H9 (cell line): ENCODE data around the gene APBA2. TPM values are rescaled to one million over a fixed set of nuclear protein-coding genes. Genes with fewer than 3 reads are reported as not detected.

Experiments used
- DNase-seq: peaks from one replicate; pipeline ENCODE4 v3.0.0-alpha.2; 2017
- H2AFZ ChIP-seq: one replicate; pipeline ENCODE4 v1.6.1; 2013; ENCODE audit warnings: mild to moderate bottlenecking, low read length, control low read depth, moderate library complexity
- H2AK5ac ChIP-seq: 2 replicates; pipeline ENCODE4 v1.6.1; 2013; ENCODE audit warnings: low read length, control low read depth, mixed read lengths; ENCODE audit not compliant: insufficient read length
- H2BK120ac ChIP-seq: one replicate; pipeline ENCODE4 v1.6.1; 2013; ENCODE audit warnings: low read depth, mild to moderate bottlenecking, low read length, control low read depth, inconsistent platforms; ENCODE audit not compliant: poor library complexity, severe bottlenecking
- H2BK12ac ChIP-seq: 2 replicates; pipeline ENCODE4 v1.6.1; 2013; ENCODE audit warnings: low read length, control low read depth, mixed read lengths, low read depth; ENCODE audit not compliant: insufficient read length
- H2BK15ac ChIP-seq: 2 replicates; pipeline ENCODE4 v1.6.1; 2013; ENCODE audit warnings: low read depth, low read length, control low read depth
- H2BK20ac ChIP-seq: one replicate; pipeline ENCODE4 v1.6.1; 2013; ENCODE audit warnings: low read depth, mild to moderate bottlenecking, low read length, control low read depth, inconsistent platforms; ENCODE audit not compliant: poor library complexity, severe bottlenecking
- H2BK5ac ChIP-seq: 2 replicates; pipeline ENCODE4 v1.6.1; 2013; ENCODE audit warnings: low read length, control low read depth, mixed read lengths; ENCODE audit not compliant: insufficient read length
- H3K14ac ChIP-seq: 2 replicates; pipeline ENCODE4 v1.6.1; 2013; ENCODE audit warnings: low read length, control low read depth; ENCODE audit not compliant: insufficient read depth
- H3K18ac ChIP-seq: 2 replicates; pipeline ENCODE4 v1.6.1; 2013; ENCODE audit warnings: low read depth, mild to moderate bottlenecking, mixed read lengths, low read length, control low read depth; ENCODE audit not compliant: insufficient read length
- H3K23ac ChIP-seq: 2 replicates; pipeline ENCODE4 v1.6.1; 2013; ENCODE audit warnings: low read length, control low read depth, mixed read lengths, low read depth; ENCODE audit not compliant: insufficient read length
- H3K23me2 ChIP-seq: 2 replicates; pipeline ENCODE4 v1.6.1; 2013; ENCODE audit warnings: low read depth, mild to moderate bottlenecking, mixed read lengths, low read length, control low read depth; ENCODE audit not compliant: insufficient read length, poor library complexity, severe bottlenecking
- H3K27ac ChIP-seq: 2 replicates; pipeline ENCODE4 v1.5.1; 2013; ENCODE audit warnings: low read length, control low read depth, mixed read lengths, low read depth; ENCODE audit not compliant: insufficient read length
- H3K27me3 ChIP-seq: 2 replicates; pipeline ENCODE4 v1.6.1; 2013; ENCODE audit warnings: low read length, control low read depth, inconsistent platforms; ENCODE audit not compliant: insufficient read depth
- H3K4ac ChIP-seq: 2 replicates; pipeline ENCODE4 v1.6.1; 2013; ENCODE audit warnings: low read depth, mild to moderate bottlenecking, control low read depth, inconsistent platforms, low read length, moderate library complexity
- H3K4me1 ChIP-seq: 2 replicates; pipeline ENCODE4 v1.6.1; 2013; ENCODE audit warnings: low read length, control low read depth, inconsistent platforms; ENCODE audit not compliant: insufficient read depth
- H3K4me2 ChIP-seq: 2 replicates; pipeline ENCODE4 v1.6.1; 2013; ENCODE audit warnings: low read length, control low read depth, mixed read lengths; ENCODE audit not compliant: insufficient read length, insufficient read depth
- H3K56ac ChIP-seq: 2 replicates; pipeline ENCODE4 v1.6.1; 2013; ENCODE audit warnings: low read depth, mild to moderate bottlenecking, mixed read lengths, low read length, control low read depth; ENCODE audit not compliant: insufficient read length
- H3K79me1 ChIP-seq: 2 replicates; pipeline ENCODE4 v1.6.1; 2013; ENCODE audit warnings: low read depth, mild to moderate bottlenecking, moderate library complexity, low read length, control low read depth, inconsistent platforms; ENCODE audit not compliant: insufficient read depth, poor library complexity, severe bottlenecking
- H3K79me2 ChIP-seq: 2 replicates; pipeline ENCODE4 v1.6.1; 2013; ENCODE audit warnings: low read length, control low read depth, inconsistent platforms; ENCODE audit not compliant: insufficient read depth
- H3K9ac ChIP-seq: 2 replicates; pipeline ENCODE4 v1.6.1; 2013; ENCODE audit warnings: low read length, control low read depth, mixed read lengths; ENCODE audit not compliant: insufficient read length; ENCODE audit errors: extremely low read depth
- H3K9me3 ChIP-seq: one replicate; pipeline ENCODE4 v1.6.1; 2013; ENCODE audit warnings: low read depth, low read length, inconsistent platforms; ENCODE audit not compliant: control insufficient read depth
- H3T11ph ChIP-seq: one replicate; pipeline ENCODE4 v1.6.1; 2013; ENCODE audit warnings: mild to moderate bottlenecking, low read length, control low read depth, inconsistent platforms
- H4K20me1 ChIP-seq: one replicate; pipeline ENCODE4 v1.6.1; 2013; ENCODE audit not compliant: control insufficient read depth, insufficient read length, insufficient read depth
- H4K5ac ChIP-seq: 2 replicates; pipeline ENCODE4 v1.6.1; 2013; ENCODE audit warnings: low read depth, mild to moderate bottlenecking, mixed read lengths, low read length, control low read depth; ENCODE audit not compliant: insufficient read length
- H4K8ac ChIP-seq: replicated peaks from 2 replicates; pipeline ENCODE4 v1.6.1; 2013; ENCODE audit warnings: low read length, control low read depth, mixed read lengths, low read depth; ENCODE audit not compliant: insufficient read length
- H4K91ac ChIP-seq: 2 replicates; pipeline ENCODE4 v1.6.1; 2013; ENCODE audit warnings: low read depth, mild to moderate bottlenecking, moderate library complexity, mixed read lengths, low read length, control low read depth; ENCODE audit not compliant: insufficient read length
- H3K27ac Mint-ChIP-seq, 3 experiments: 2 replicates in 2 of 3; 3 replicates in 1 of 3; pipeline ENCODE4 v1.8.0; 2020 to 2021; ENCODE audit warnings: mixed read lengths in 3 of 3, mild to moderate bottlenecking in 1 of 3, moderate library complexity in 1 of 3
- H3K27me3 Mint-ChIP-seq: 2 replicates; pipeline ENCODE4 v1.8.0; 2021; ENCODE audit warnings: low read depth, mild to moderate bottlenecking, moderate library complexity, mixed read lengths
- H3K36me3 Mint-ChIP-seq, 3 experiments: 2 replicates in 2 of 3; 3 replicates in 1 of 3; pipeline ENCODE4 v1.8.0; 2020 to 2021; ENCODE audit warnings: low read depth in 3 of 3, mixed read lengths in 3 of 3; ENCODE audit not compliant: insufficient read depth in 1 of 3
- H3K4me1 Mint-ChIP-seq, 2 experiments: 2 replicates each; pipeline ENCODE4 v1.8.0; 2020; ENCODE audit warnings: mixed read lengths in 2 of 2
- H3K4me3 Mint-ChIP-seq, 2 experiments: 2 replicates in 1 of 2; 3 replicates in 1 of 2; pipeline ENCODE4 v1.8.0; 2020 to 2021; ENCODE audit warnings: mild to moderate bottlenecking in 2 of 2, mixed read lengths in 2 of 2, moderate library complexity in 1 of 2
- H3K9me3 Mint-ChIP-seq, 2 experiments: 2 replicates in 1 of 2; 3 replicates in 1 of 2; pipeline ENCODE4 v1.8.0; 2020; ENCODE audit warnings: mild to moderate bottlenecking in 2 of 2, mixed read lengths in 2 of 2, moderate library complexity in 1 of 2
- CTCF ChIP-seq: fragments of 200-600 bp; sonication (generic); conservative IDR thresholded peaks from 3 replicates; pipeline ENCODE4 v1.8.0; 2021; ENCODE audit warnings: antibody characterized with exemption, mild to moderate bottlenecking
- WGBS: extraction: QIAGEN DNeasy Blood & Tissue Kit; methylation state at CpG from one replicate; pipeline ENCODE4 v1.1.7; 2013; ENCODE audit warnings: missing lambda C conversion rate, low lambda C conversion rate, mixed read lengths; ENCODE audit not compliant: insufficient read length; ENCODE audit errors: extremely low coverage; 5-methylcytosine and 5-hydroxymethylcytosine counted together
- total RNA-seq: library from RNA; stranded (reverse); gene quantifications from 2 replicates; pipeline ENCODE4 v1.2.1, GENCODE V29; 2021

Gene APBA2
- total RNA-seq, 1 experiment from 2014 or later, result 14.3 TPM

- DNase-seq, result peak; percentile 20
- H2BK5ac ChIP-seq, result no peak overlapping the region
- no peaks in the 10 kb centered on the region for H3K23me2 ChIP-seq
- H3K9me3 ChIP-seq, result no peaks in the 10 kb centered on the region
- H3K27me3 ChIP-seq, result no peaks in the 10 kb centered on the region
- TF ChIP-seq CTCF, result no peak
- no peak overlapping the region for H3K23ac ChIP-seq
- H2AK5ac ChIP-seq, result no peak overlapping the region
- H3K27ac ChIP-seq, result no peak overlapping the region
- no peak overlapping the region for H3T11ph ChIP-seq
- no peak overlapping the region for H3K4me2 ChIP-seq
- no peak overlapping the region for H4K91ac ChIP-seq
- no peak overlapping the region for H3K4ac ChIP-seq
- no peak overlapping the region for H2BK15ac ChIP-seq
- H2BK120ac ChIP-seq, result no peak overlapping the region
- Mint-ChIP-seq H3K27ac (no peak overlapping the region), H3K27me3 (no peaks in the 10 kb centered on the region), H3K4me1 (peaks cover 3 to 5% of the 10 kb centered on the region in 2 experiments; a peak in 3 of 4 replicates), H3K4me3 (no peak overlapping the region), H3K36me3 (peaks cover 4 to 20% (median 19%) of the 10 kb centered on the region in 3 experiments), H3K9me3 (peaks cover 10 to 11% of the 10 kb centered on the region in 2 experiments)
- H3K56ac ChIP-seq, result no peak overlapping the region
- H4K5ac ChIP-seq, result no peak overlapping the region
- H3K14ac ChIP-seq, result no peak overlapping the region; the same call in 1 of the 2 replicates
- H3K9ac ChIP-seq, result no peak overlapping the region
- no peaks in the 10 kb centered on the region for H3K79me2 ChIP-seq
- no peak overlapping the region for H2BK20ac ChIP-seq
- H3K18ac ChIP-seq, result no peak overlapping the region
- no peaks in the 10 kb centered on the region for H3K79me1 ChIP-seq
- H4K8ac ChIP-seq, result no peak overlapping the region
- H2BK12ac ChIP-seq, result no peak overlapping the region
- WGBS, result no CpG with 5 or more reads among the region's 11 CpGs
- no peaks in the 10 kb centered on the region for H4K20me1 ChIP-seq
- H2AFZ ChIP-seq, result no peak overlapping the region
- H3K4me1 ChIP-seq, result no peaks in the 10 kb centered on the region
Measured at GRCh38 chr15:28943611-28944230, 57.9 kb downstream of the APBA2 start.
